Measurements from ENCODE around the gene ARHGAP30. TPM values are rescaled to one million over a fixed set of nuclear protein-coding genes. Genes with fewer than 3 reads are reported as not detected.
A peak's percentile ranks its signal among the peaks of the same experiment; 100 is the strongest.

ARHGAP30 gene
- total and polyA plus RNA-seq, 2 experiments from 2014 or later = 0.21 TPM; not detected in 1

DNA sequence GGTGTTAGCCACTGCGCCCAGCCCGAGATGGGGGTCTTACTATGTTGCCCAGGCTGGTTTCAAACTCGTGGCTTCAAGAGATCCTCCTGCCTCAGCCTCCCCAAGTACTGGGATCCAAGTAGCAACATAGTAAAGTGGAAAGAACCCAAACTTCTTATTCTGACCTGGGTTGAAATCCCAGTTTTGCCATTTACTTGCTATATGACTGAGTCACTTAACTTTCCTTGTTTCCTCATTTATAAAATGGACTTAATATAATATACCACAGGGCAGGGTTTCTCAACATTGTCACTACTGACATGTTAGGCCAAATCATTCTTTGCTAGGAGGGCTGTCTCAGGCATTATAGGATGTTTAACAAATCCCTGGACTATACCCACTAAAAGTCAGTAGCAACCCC is 41.4 kb upstream of the ARHGAP30 start:
- H3K27me3 ChIP-seq (replicated peaks; ENCODE audit: insufficient read depth) = no peaks in the 10 kb centered on the region
- H3F3A ChIP-seq (ENCODE audit: insufficient read depth) = 0 out of 2 replicates have a peak, but pooled peaks cover 4% of the 10 kb centered on the region
- WGBS, 2 experiments (ENCODE audit: low coverage in 1 of 2, low lambda C conversion rate in 2 of 2, missing lambda C conversion rate in 2 of 2) = 77 to 79% methylated on average over 3 of the region's 3 CpGs

DNA sequence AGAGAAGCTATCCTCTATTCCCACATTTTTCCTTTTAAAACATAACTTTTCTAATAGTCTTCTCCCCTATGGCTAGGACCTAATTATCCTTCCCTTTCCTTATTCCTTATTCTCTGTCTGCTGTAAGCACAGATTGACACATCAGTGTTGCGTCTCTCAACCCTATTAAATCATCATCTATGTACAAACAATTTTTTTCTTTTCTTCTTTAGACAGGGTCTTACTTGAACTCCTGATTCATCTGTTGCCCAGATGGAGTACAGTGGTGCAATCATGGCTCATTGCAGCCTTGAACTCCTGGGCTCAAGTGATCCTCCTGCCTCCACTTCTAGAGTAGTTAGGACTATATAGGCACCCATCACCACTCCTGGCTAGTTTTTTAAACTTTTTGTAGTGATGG is 36.7 kb upstream of the ARHGAP30 start:
- WGBS, 2 experiments (ENCODE audit: low coverage in 1 of 2, low lambda C conversion rate in 2 of 2, missing lambda C conversion rate in 2 of 2) = 94 to 95% methylated on average over 1 of the region's 1 CpG
- TF ChIP-seq EZH2phosphoT487 (IDR thresholded peaks at IDR 0.05; ENCODE audit: insufficient read depth, low read depth) (no peak), EZH2 (IDR thresholded peaks at IDR 0.05; ENCODE audit: insufficient read depth, poor library complexity, severe bottlenecking) (no peak)
- H4K20me1 ChIP-seq (ENCODE audit: insufficient read depth) = no peaks in the 10 kb centered on the region

More for the DNA sequence above, 41.4 kb upstream of the ARHGAP30 start:
- DNase-seq = no peak
- no peaks in the 10 kb centered on the region for H3K9me2 ChIP-seq (ENCODE audit: insufficient read depth)
- TF ChIP-seq EZH2 (IDR thresholded peaks at IDR 0.05; ENCODE audit: insufficient read depth, poor library complexity, severe bottlenecking) = no peak
- no peak for TF ChIP-seq EZH2phosphoT487 (IDR thresholded peaks at IDR 0.05; ENCODE audit: insufficient read depth, low read depth)
- no peak overlapping the region for H3K4me2 ChIP-seq (ENCODE audit: unreplicated experiment)
- H3K9ac ChIP-seq = no peak overlapping the region
- no peaks in the 10 kb centered on the region; the same call in 1 of the 2 replicates for H3K36me3 ChIP-seq (ENCODE audit: low read depth)
- H3K9me3 ChIP-seq (ENCODE audit: low read depth) = no peaks in the 10 kb centered on the region
- no peak overlapping the region for H3K27ac ChIP-seq
- in situ Hi-C loops (cut with MboI) = no loop called here
- no peak overlapping the region for H2AFZ ChIP-seq
- peaks cover 99% of the 10 kb centered on the region for H3K79me2 ChIP-seq (ENCODE audit: insufficient read depth)
- H4K20me1 ChIP-seq (ENCODE audit: insufficient read depth) = no peaks in the 10 kb centered on the region
- peaks cover 20% of the 10 kb centered on the region for H3K4me1 ChIP-seq (ENCODE audit: insufficient read depth)
- no peak overlapping the region for H3K4me3 ChIP-seq

DNA sequence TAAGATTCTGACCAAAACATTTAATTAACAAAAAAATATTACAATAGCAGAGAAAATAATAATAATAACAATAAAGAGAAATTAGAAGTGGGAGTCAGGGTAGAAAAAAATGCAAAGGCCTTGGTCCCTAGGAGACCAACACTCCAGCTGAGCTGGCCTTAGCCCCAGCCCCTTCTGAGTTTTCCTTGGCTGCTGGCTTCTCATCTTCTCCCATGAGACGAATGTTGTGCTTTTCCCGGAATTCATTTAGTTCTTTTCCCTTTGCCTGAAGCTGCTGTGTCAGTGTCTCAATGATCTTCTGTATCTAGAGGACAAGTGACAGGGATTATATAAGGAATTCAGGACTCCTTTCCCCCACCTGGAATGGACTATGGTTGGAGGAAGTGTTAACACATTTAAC is 30.9 kb upstream of the ARHGAP30 start:
- Histone ChIP-seq H3K79me2 (ENCODE audit: insufficient read depth) (peaks cover 38% of the 10 kb centered on the region), H3K4me1 (ENCODE audit: insufficient read depth) (peaks cover 17% of the 10 kb centered on the region), H3K36me3 (ENCODE audit: low read depth) (no peaks in the 10 kb centered on the region), H4K20me1 (ENCODE audit: insufficient read depth) (no peaks in the 10 kb centered on the region), H3K4me3 (no peak overlapping the region), H3K9me2 (ENCODE audit: insufficient read depth) (no peaks in the 10 kb centered on the region), H3F3A (ENCODE audit: insufficient read depth) (peaks cover 18% of the 10 kb centered on the region; the same call in 1 of the 2 replicates), H3K27ac (no peak overlapping the region), H3K4me2 (ENCODE audit: unreplicated experiment) (no peak overlapping the region), H2AFZ (no peak overlapping the region), H3K9ac (no peak overlapping the region), H3K27me3 (replicated peaks; ENCODE audit: insufficient read depth) (no peaks in the 10 kb centered on the region), H3K9me3 (ENCODE audit: low read depth) (no peaks in the 10 kb centered on the region)
- no peak for TF ChIP-seq EZH2phosphoT487 (IDR thresholded peaks at IDR 0.05; ENCODE audit: insufficient read depth, low read depth)
- TF ChIP-seq EZH2 (IDR thresholded peaks at IDR 0.05; ENCODE audit: insufficient read depth, poor library complexity, severe bottlenecking) = no peak
- DNase-seq = no peak
- in situ Hi-C loops (cut with MboI) = no loop called here
- 46 to 56% methylated on average over 2 of the region's 2 CpGs for WGBS, 2 experiments (ENCODE audit: low coverage in 1 of 2, low lambda C conversion rate in 2 of 2, missing lambda C conversion rate in 2 of 2)

More for the DNA sequence above, 36.7 kb upstream of the ARHGAP30 start:
- H3F3A ChIP-seq (ENCODE audit: insufficient read depth) = no peaks in the 10 kb centered on the region
- H3K4me1 ChIP-seq (ENCODE audit: insufficient read depth) = no peaks in the 10 kb centered on the region
- in situ Hi-C loops (cut with MboI) = no loop called here
- no peak overlapping the region for H3K9ac ChIP-seq
- H3K9me2 ChIP-seq (ENCODE audit: insufficient read depth) = no peaks in the 10 kb centered on the region
- no peaks in the 10 kb centered on the region for H3K27me3 ChIP-seq (replicated peaks; ENCODE audit: insufficient read depth)
- DNase-seq = no peak
- H2AFZ ChIP-seq = no peak overlapping the region
- no peak overlapping the region for H3K4me2 ChIP-seq (ENCODE audit: unreplicated experiment)
- no peaks in the 10 kb centered on the region for H3K9me3 ChIP-seq (ENCODE audit: low read depth)
- H3K27ac ChIP-seq = no peak overlapping the region
- no peaks in the 10 kb centered on the region for H3K36me3 ChIP-seq (ENCODE audit: low read depth)
- peaks cover 96% of the 10 kb centered on the region for H3K79me2 ChIP-seq (ENCODE audit: insufficient read depth)
- no peak overlapping the region for H3K4me3 ChIP-seq

DNA sequence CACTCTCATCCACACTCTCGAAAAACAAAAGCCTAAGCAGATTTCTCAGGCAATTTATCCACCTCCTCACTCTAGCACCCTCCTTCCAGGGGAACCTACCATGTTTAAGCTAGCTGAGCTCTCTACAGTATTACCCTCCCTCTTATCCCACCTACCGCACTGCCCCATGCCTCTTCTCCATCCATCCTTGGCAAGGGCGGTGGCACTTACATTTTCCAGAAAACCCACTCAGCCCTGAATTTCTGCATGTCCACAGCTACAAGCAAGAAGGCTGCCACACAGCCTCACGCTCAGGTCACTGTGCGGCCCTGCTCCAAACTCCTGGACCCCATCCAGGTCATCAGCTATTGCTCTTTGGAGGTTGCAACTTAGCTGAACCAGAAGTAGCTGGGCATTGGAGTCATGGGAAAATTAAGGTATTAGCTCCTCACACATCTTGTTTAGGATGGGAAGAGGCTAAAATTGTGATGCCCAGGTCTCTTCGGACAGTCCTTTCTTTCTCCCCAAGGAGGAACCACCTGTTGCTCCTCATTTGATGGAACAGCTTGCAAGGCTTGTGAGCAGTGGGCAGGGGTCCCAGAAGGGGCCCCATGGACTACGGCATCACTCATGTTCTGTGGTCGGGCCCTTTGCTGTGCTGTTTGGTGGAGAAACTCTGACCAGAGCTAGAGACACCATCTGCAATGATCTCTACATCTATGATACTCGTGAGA is 29.6 kb upstream of the ARHGAP30 start:
- peak overlapping the region; percentile 68; the same call in 1 of the 2 replicates for H3K9ac ChIP-seq
- H3K9me2 ChIP-seq (ENCODE audit: insufficient read depth) = no peaks in the 10 kb centered on the region
- H3K9me3 ChIP-seq (ENCODE audit: low read depth) = no peaks in the 10 kb centered on the region
- peaks cover 18% of the 10 kb centered on the region; the same call in 1 of the 2 replicates for H3F3A ChIP-seq (ENCODE audit: insufficient read depth)
- no peak overlapping the region; the same call in 1 of the 2 replicates for H3K4me3 ChIP-seq
- H3K79me2 ChIP-seq (ENCODE audit: insufficient read depth) = peaks cover 25% of the 10 kb centered on the region
- H3K27ac ChIP-seq = no peak overlapping the region
- H2AFZ ChIP-seq = no peak overlapping the region
- no peaks in the 10 kb centered on the region for H3K27me3 ChIP-seq (replicated peaks; ENCODE audit: insufficient read depth)
- H3K36me3 ChIP-seq (ENCODE audit: low read depth) = no peaks in the 10 kb centered on the region
- TF ChIP-seq EZH2phosphoT487 (IDR thresholded peaks at IDR 0.05; ENCODE audit: insufficient read depth, low read depth) (no peak), EZH2 (IDR thresholded peaks at IDR 0.05; ENCODE audit: insufficient read depth, poor library complexity, severe bottlenecking) (no peak)
- no peaks in the 10 kb centered on the region for H4K20me1 ChIP-seq (ENCODE audit: insufficient read depth)
- H3K4me2 ChIP-seq (ENCODE audit: unreplicated experiment) = peak overlapping the region; percentile 98
- no peak for DNase-seq
- WGBS, 2 experiments (ENCODE audit: low coverage in 1 of 2, low lambda C conversion rate in 2 of 2, missing lambda C conversion rate in 2 of 2) = 83% methylated on average over 9 of the region's 9 CpGs
- H3K4me1 ChIP-seq (ENCODE audit: insufficient read depth) = peaks cover 17% of the 10 kb centered on the region
- in situ Hi-C loops (cut with MboI) = loop anchor here (5.0 to 10.0 kb wide), 2 partner anchors 52 to 104 kb away; partner anchors contain the start of gene USF1
